ENCODE results near the gene CPN1. TPM values are rescaled to one million over a fixed set of nuclear protein-coding genes. Genes with fewer than 3 reads are reported as not detected.

The CPN1 gene
- total RNA-seq, 1 donor from 2014 or later: not detected

GRCh38 chr10:100114460-100114859 lies 32.8 kb upstream of the CPN1 start:
- TF ChIP-seq CTCF (IDR thresholded peaks at IDR 0.05): no peak
- H3K36me3 Mint-ChIP-seq (ENCODE audit: low read depth): no peaks in the 10 kb centered on the region
- no peaks in the 10 kb centered on the region for H3K9me3 Mint-ChIP-seq
- intact Hi-C loops (cut with micrococcal nuclease): no loop called here
- H3K4me1 Mint-ChIP-seq: no peaks in the 10 kb centered on the region
- DNase-seq (no peak), ATAC-seq (ENCODE audit: low read depth) (no peak)
- ChIA-PET CTCF (no interaction called here), POLR2A (no interaction called here)
- no peak overlapping the region for H3K27ac Mint-ChIP-seq
- H3K4me3 Mint-ChIP-seq: no peak overlapping the region
- H3K27me3 Mint-ChIP-seq: peaks cover 21% of the 10 kb centered on the region

DNA sequence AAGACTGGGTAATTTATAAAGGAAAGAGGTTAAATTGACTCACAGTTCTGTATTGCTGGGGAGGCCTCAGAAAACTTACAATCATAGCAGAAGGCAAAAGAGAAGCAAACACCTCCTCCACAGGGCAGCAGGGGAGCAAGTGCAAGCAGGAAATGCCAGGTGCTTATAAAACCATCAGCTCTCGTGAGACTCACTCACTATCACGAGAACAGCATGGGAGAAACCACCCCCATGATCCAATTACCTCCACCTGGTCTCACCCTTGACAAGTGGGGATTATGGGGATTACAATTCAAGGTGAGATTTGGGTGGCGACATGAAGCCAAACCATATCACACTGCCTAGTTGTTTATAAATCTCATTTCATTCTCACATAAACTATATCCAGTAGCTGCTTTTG lies 28.0 kb upstream of the CPN1 start:
- POLR2A ChIA-PET: no interaction called here
- no peaks in the 10 kb centered on the region for H3K4me1 Mint-ChIP-seq
- DNase-seq: no peak
- H3K36me3 Mint-ChIP-seq (ENCODE audit: low read depth): no peaks in the 10 kb centered on the region
- peaks cover 12% of the 10 kb centered on the region for H3K27me3 Mint-ChIP-seq
- H3K4me3 Mint-ChIP-seq: no peak overlapping the region
- peaks cover under 1% of the 10 kb centered on the region for H3K9me3 Mint-ChIP-seq
- H3K27ac Mint-ChIP-seq: no peak overlapping the region
- intact Hi-C loops (cut with micrococcal nuclease): no loop called here
- CTCF ChIA-PET: no interaction called here
- TF ChIP-seq CTCF (IDR thresholded peaks at IDR 0.05): no peak
- no peak for ATAC-seq (ENCODE audit: low read depth)

- Mint-ChIP-seq H3K4me1 (no peaks in the 10 kb centered on the region), H3K36me3 (ENCODE audit: low read depth) (no peaks in the 10 kb centered on the region)
- POLR2A ChIA-PET: no interaction called here
Measured at GRCh38 chr10:100106865-100107264, 25.2 kb upstream of the CPN1 start.

DNA sequence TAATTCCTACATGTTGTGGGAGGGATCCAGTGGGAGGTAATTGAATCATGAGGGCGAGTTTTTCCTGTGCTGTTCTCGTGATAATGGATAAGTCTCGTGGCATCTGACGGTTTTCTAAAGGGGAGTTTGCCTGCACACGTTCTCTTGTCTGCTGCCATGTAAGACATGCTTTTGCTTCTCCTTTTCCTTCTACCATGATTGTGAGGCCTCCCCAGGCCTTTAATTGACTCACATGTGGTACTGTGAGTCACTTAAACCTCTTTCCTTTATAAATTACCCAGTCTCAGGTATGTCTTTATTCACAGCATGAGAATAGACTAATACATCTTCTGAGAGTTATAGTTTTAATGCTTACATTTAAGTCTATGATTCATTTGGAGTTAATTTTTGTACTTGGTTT lies 22.6 kb upstream of the CPN1 start:
- ChIA-PET POLR2A (no interaction called here), CTCF (no interaction called here)
- DNase-seq (no peak), ATAC-seq (ENCODE audit: low read depth) (no peak)
- H3K9me3 Mint-ChIP-seq: peaks cover 6% of the 10 kb centered on the region
- H3K36me3 Mint-ChIP-seq (ENCODE audit: low read depth): no peaks in the 10 kb centered on the region
- H3K27ac Mint-ChIP-seq: no peak overlapping the region
- H3K4me3 Mint-ChIP-seq: no peak overlapping the region
- peaks cover 32% of the 10 kb centered on the region for H3K27me3 Mint-ChIP-seq
- intact Hi-C loops (cut with micrococcal nuclease): no loop called here
- no peaks in the 10 kb centered on the region for H3K4me1 Mint-ChIP-seq
- TF ChIP-seq CTCF (IDR thresholded peaks at IDR 0.05): no peak

More at GRCh38 chr10:100106865-100107264, 25.2 kb upstream of the CPN1 start:
- no peak for TF ChIP-seq CTCF (IDR thresholded peaks at IDR 0.05)
- H3K4me3 Mint-ChIP-seq: no peak overlapping the region
- no peak for DNase-seq
- H3K27ac Mint-ChIP-seq: no peak overlapping the region
- intact Hi-C loops (cut with micrococcal nuclease): no loop called here
- CTCF ChIA-PET: no interaction called here
- H3K27me3 Mint-ChIP-seq: peaks cover 17% of the 10 kb centered on the region
- no peak for ATAC-seq (ENCODE audit: low read depth)
- peaks cover 6% of the 10 kb centered on the region for H3K9me3 Mint-ChIP-seq

DNA sequence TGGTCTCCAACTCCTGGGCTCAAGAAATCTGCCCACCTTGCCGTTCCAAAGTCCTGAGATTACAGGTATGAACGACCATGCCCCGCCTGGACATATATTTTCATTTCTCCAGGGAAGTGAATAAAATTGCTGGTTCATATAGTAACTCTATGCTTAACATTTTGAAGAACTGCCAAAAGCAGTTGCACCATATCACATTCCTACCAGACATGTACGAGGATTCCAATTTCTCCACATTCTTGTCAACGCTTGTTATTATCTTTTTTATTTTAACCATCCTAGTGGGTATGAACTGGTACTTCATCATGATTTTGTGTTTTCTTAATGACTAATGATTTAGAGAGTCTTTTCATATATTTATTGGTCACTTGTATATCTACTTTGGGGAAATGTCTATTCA lies 21.9 kb upstream of the CPN1 start:
- ChIA-PET CTCF (no interaction called here), POLR2A (no interaction called here)
- Mint-ChIP-seq H3K9me3 (peaks cover 6% of the 10 kb centered on the region), H3K27ac (no peak overlapping the region), H3K4me3 (no peak overlapping the region), H3K27me3 (peaks cover 32% of the 10 kb centered on the region), H3K36me3 (ENCODE audit: low read depth) (no peaks in the 10 kb centered on the region), H3K4me1 (no peaks in the 10 kb centered on the region)
- ATAC-seq (ENCODE audit: low read depth) (no peak), DNase-seq (no peak)
- no peak for TF ChIP-seq CTCF (IDR thresholded peaks at IDR 0.05)
- intact Hi-C loops (cut with micrococcal nuclease): no loop called here

Measured in activated B cell treated with CpG ODN at 0.5 μM for 24 hours (primary cell).